Measurements from ENCODE around the gene JCAD.

- TF ChIP-seq, protein P1, sequence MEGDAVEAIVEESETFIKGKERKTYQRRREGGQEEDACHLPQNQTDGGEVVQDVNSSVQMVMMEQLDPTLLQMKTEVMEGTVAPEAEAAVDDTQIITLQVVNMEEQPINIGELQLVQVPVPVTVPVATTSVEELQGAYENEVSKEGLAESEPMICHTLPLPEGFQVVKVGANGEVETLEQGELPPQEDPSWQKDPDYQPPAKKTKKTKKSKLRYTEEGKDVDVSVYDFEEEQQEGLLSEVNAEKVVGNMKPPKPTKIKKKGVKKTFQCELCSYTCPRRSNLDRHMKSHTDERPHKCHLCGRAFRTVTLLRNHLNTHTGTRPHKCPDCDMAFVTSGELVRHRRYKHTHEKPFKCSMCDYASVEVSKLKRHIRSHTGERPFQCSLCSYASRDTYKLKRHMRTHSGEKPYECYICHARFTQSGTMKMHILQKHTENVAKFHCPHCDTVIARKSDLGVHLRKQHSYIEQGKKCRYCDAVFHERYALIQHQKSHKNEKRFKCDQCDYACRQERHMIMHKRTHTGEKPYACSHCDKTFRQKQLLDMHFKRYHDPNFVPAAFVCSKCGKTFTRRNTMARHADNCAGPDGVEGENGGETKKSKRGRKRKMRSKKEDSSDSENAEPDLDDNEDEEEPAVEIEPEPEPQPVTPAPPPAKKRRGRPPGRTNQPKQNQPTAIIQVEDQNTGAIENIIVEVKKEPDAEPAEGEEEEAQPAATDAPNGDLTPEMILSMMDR (IDR thresholded peaks at IDR 0.05), result no peak
- TF ChIP-seq POLR2A (IDR thresholded peaks at IDR 0.05), result no peak
- no peak for TF ChIP-seq EP300 (IDR thresholded peaks at IDR 0.05)
Observed at GRCh38 chr10:30011956-30012647, 47.3 kb downstream of the JCAD start.

All from ovary (tissue), 3 donors.